Fibroblast of peridontal ligament (primary cell): ENCODE results near the gene MLF1.
A peak's percentile ranks its signal among the peaks of the same experiment; 100 is the strongest.

Experiments
- DNase-seq: peaks from one replicate; pipeline ENCODE4 v3.0.0-alpha.2; 2010; ENCODE audit errors: extremely low read depth

The MLF1 gene

GRCh38 chr3:158574646-158575045, 3.7 kb downstream of the MLF1 start:
- no peak for DNase-seq

DNA sequence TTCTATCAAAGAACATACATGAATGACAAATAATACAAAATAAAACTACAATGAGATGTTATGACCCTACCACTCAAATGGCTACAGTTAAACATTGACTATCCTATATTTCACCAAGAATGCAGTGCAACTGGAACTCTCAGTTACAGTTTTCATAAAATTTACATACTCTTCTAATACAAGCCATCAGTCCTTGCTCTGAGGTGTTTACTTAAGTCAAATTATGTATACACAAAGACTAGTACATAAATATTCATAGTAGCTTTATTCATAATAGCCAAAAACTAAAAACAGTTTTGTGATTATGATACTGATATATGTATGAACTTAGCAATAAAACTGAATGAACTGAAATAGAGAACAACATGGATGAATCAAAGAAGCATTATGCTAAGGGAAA, 19.2 kb downstream of the MLF1 start:
- DNase-seq, result no peak

GRCh38 chr3:158600787-158601186, 29.8 kb downstream of the MLF1 start:
- DNase-seq, result no peak

DNA sequence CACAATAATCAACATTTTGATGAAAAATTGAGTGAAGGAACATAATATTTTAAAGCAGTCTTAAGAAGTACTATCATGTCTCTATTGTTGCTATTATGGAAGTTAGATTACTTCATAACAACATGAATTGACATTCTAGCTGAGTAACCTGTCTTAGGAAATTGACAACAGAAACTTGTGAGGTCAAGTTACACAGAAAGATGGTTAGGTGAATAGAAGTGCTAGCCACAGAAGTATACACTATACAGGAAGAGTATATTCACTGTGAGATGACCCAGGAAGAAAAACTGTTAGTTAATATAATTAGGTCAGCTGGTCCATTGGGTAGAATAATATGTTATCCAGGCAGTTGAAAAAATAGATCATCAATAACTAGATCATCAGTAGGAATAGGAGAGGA, 31.2 kb downstream of the MLF1 start:
- no peak for DNase-seq

- DNase-seq, result no peak
Observed at GRCh38 chr3:158617982-158618875, 47.2 kb downstream of the MLF1 start.

DNA sequence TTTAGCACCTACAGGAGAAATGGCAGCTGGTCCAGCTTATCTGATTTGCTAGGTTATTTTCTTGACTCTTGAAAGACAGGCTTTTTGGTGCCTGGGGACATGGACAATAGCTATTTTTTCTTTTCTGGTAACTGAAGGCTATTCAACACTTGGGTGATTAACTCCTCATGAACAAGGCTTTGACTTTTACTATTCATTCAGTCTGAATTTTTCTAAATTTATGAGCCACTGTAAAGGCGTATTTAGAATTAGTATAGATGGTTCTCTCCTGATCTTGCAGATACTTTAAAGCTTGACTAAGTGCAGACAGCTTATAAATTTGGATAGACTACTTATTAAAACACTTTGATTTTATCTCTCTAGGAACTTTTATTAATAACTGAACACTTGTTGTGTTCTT, 54.9 kb downstream of the MLF1 start:
- DNase-seq, result no peak

- DNase-seq, result no peak
Observed at GRCh38 chr3:158631981-158632380, 61.0 kb downstream of the MLF1 start.

- DNase-seq, result no peak
Observed at GRCh38 chr3:158640646-158641045, 69.7 kb downstream of the MLF1 start.

DNA sequence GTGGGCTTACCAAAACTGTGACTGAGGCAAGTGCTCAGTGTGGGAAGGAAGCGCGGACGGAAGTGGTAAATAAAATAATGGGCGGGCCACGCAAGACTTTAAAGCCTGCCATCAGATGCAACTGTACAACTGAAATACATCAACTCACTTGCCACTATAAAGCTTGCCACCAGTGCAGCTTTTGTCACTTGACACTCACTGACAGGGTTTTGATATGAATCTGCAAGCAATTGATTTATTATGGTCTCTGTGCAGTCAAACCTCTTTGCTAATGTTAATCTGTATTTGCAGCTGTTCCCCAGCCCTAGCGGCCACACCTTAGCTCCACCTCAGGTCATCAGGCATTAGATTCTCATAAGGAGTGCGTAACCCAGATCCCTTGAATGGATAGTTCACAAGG, 71.0 kb downstream of the MLF1 start:
- DNase-seq, result no peak

GRCh38 chr3:158642474-158643210, 71.6 kb downstream of the MLF1 start:
- DNase-seq, result no peak

- DNase-seq, result peak; percentile 95
Observed at GRCh38 chr3:158644345-158644908, 73.4 kb downstream of the MLF1 start, which contains the start of gene GFM1. TSS of gene GFM1 (plus strand) at chr3:158644527. CDS start at chr3:158644635, 108 bp downstream.

- DNase-seq, result no peak
Observed at GRCh38 chr3:158649791-158650190, 78.8 kb downstream of the MLF1 start.

DNA sequence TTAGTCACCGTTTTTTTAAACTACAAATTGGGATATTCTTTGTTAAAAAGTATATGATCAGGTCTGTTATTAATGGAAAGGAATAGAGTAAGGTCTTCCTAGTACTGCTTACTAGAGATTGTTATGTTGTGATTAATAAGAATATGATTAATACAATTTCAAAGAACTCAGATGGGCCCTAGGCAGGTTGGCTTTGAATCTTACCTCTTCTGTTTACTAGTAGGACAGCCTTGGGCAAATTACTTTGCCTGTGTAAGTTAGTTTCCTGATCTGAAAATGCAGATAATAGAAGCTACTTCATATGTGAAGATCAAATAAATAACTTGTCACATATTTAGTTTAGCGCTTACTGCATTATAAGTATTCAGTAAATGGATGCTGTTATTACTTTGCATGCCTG, 80.2 kb downstream of the MLF1 start:
- DNase-seq, result no peak

DNA sequence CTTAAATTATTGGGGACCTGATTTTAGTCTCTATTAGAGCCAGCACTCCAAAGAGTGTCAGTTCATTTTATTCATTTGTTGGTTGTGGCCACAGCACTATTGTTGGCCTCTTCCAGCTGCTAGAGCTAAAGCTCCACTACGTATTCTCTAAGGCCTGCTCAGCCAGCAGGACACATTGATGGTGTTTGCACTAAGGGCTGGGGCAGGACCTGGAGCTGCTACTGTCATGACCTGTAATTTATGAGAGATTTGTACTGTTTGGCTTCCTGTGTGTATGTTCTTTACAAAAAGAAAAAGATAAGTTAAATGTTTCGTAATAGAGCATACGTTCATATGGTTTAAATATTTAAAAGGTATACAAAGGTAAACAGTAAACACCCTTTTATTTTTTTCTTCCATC, 81.5 kb downstream of the MLF1 start:
- DNase-seq, result no peak
